GM18870 (cell line): ENCODE measurements around the gene PFKFB4.

Experiments used
- ATAC-seq: cut with Tn5 transposase; IDR thresholded peaks from one replicate; pipeline ENCODE4 v1.9.1; 2021; ENCODE audit warnings: moderate library complexity; ENCODE audit not compliant: unreplicated experiment

PFKFB4 gene

DNA sequence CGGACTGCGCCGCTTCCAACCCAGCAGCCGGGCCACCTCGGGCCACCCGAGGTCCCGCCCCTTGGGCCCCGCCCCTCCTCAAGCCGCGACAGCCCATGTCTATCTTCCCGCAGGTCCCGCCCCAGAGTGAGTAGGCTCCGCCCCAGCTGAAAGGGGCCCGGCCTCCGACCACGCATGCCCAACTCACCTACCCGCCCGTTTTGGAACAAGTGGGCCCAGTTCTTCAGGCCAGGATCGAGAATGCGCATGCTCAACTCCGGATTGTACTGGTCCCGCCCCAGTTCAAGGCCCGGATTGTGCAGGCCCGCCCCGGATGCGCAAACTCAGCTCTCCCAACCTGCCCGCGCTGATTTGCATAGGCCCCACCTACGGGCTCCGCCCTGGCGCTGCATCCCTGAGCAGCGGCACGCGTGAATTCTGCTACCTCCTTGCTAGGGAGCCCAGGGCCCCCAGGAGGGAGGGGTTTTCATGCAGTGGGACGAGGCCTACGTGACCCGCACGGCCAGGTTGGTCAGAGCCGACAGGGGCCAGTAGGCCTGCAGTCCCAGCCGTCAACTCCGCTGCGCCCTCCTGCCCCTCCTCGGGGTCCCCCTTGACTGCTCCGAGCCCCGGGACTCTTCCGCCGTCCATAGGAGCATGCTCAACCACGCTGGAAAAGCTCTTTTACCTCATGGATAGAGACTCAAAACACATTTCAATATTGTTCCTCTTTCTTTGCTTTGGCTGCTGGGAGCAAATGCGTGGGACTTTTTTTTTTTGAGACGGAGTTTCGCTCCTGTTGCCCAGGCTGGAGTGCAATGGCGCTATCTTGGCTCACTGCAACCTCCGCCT lies at the start of gene PFKFB4:
PFKFB4 (minus strand) TSS at position 8 of the 831 bp plus-strand sequence. CDS start 26 bp downstream, outside the sequence.
- ATAC-seq, result peak; percentile 82

DNA sequence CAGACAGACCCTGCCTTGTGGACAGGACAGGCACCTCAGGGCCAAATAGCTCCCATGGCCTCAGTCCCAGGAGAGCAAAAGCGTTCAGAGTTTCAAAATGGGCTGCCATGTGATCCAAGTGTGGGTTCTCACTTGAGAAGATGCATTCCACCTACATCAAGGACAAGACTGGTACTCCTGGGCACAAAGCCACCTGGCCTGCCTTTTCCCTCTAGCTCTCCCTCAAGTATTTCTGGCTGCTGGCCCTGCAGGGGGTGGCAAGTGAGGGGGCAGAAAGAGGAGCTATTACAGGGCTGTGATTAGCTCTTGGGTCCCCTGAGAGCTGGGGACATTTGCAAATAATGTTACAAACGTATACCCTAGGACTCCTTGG lies 45.0 kb upstream of the PFKFB4 start:
- no peak for ATAC-seq

DNA sequence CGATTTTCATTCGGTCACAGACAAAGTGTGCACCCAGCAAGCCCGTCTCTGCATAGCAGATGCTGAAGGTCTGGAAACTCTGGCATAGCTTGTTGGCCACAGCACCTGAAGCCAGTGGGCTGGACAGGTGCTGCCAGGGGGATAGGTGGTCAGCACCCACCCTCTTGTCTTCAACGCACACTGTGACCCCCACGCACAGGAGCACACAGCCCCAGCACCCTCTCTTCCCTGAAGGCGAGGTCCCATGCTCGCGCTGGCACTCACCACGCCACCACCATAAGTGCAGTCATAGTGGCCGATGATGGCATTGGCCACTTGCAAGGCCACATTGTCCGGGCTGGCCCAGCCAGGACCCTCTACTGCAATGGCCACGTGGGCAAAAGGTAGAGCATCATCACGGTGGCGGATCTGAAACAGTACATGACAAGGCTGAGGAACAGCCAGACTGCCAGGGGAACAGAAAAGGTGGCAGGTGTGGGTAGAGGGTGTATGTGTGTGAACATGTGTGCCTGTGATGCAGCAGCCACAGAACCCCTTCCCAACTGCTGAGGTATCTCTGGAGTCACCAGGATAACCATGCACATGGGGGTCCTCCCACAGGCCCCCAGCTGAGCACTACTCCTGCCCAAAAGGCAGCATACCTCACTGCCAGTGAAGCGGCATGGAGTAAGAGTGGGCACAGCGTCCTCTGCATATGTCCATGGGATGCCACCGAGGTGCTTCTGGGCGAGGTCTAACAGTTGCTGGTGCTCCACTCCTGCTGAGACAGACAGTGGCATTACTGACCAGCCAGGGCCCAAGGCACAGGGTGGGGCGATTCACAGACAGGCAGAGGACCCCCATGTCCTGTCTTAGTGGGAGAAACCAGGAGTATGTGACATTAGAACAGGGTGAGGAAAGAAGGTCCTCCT lies 44.4 kb upstream of the PFKFB4 start:
- ATAC-seq, result no peak

DNA sequence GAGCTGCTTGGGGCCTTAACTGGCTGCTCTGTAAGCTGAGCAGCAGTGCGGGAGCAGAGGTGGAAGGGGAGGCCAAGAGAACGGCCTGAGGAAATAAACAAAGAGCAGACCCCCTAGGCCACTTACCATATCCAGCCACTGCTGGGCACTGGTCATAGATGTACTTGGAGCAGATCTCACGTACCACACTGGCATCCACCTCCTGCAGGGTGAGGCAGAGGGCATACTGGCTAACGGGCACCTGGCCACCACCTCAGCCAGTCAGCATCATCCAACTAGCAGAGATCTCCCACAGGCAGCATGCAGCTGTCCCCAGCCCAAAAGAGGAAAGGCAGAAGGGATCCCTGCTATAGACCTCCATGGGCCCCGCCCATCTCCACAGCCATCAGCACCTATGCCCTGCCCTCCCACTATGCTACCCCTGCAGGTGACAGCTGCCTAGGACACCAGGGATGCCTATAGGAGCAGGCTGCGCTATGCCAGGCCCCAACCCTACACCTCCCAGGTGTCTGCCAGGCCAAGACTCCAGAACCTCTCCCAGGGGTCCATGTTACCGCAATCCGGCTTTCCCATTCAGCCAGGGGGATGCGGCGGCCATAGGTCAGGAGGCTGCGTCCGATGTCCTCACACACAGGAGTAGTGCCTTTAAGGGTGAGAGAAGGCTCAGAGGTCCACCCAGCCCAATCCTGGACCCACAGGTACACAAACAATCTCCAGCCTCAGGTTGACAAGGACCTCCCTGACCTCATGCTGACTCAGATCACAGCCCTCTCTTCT lies 43.1 kb upstream of the PFKFB4 start:
- no peak for ATAC-seq

- no peak for ATAC-seq
Measured at GRCh38 chr3:48599077-48599501, 42.5 kb upstream of the PFKFB4 start.

- ATAC-seq, result no peak
Measured at GRCh38 chr3:48598323-48599076, 41.9 kb upstream of the PFKFB4 start.

DNA sequence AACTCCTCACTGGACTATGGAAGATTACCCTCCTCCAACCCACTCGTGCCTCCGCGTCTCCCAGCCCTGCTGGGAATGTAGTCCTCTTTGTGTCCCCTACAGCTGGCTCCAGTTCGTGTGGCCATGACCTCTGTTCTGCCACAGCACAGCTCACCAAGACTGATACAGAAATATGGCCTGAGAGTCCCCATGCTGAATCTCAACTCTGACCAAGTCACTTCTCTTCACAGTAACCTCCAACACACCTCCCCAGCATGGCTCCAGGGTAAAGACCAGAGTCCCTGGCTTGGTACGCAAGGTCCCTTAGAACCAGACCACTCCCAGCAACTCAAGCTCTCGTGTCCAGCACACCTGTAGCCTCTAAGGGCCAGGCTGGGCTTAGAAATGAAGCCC lies 40.8 kb upstream of the PFKFB4 start:
- no peak for ATAC-seq

DNA sequence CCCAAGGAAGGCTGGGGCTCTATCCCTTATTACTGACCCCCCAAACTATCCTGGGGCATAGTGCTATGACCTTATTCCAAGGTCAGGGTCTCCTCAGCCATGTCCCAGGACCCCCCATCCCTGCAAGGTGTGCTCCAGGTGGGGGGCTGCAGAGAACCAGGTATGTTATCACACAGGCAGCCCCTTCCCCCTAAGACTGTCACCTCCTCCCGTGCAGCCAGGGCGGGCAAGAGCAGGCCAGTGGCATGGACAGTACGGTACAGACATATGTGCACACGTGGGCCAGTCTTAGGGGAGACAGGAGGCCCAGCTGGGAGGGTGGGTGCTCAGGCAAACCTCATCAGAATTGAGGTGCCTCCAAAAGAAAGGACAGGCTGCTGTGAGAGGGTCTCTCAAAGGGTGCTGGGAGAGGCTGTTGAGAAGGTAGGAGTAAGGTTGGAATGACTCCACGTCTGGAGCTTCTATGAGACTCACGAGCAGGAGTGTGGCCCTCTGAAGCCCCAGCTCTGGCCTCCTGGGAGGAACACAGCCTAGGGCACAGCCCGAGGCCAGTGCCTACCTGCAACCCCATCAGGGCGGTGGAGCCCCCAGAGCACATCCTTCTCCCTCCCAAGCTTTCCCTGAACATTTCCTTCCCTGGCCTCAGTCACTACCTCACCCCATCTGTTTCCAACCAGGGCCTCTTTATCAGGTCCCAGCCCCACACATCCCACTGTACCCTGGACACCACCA lies 40.2 kb upstream of the PFKFB4 start:
- no peak for ATAC-seq

DNA sequence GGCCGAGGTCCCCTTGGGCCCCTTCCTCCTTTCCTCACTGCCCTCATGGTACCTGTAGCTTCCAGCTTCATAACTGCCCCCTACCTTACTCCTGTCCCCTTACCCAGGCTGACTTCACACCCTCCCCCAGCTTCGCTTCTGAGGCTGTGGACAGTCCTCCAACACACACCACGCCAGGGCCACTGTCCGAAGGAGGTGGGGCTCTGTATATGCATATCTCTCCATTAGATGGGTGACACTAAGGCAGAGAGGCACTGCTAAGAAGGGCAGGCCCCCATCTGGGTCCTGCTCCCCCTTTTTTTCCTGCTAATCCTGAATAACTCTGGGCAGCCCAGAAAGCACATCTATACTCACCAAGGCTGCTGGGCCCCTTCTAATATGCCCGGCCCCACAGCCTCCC lies 39.6 kb upstream of the PFKFB4 start:
- ATAC-seq, result no peak

GRCh38 chr3:48595526-48596121 lies 39.0 kb upstream of the PFKFB4 start:
- ATAC-seq, result no peak

- no peak for ATAC-seq
Measured at GRCh38 chr3:48595075-48595525, 38.5 kb upstream of the PFKFB4 start, which contains the start of gene COL7A1. Gene COL7A1, minus strand, starts transcription at chr3:48595329. Its CDS starts 170 bp downstream, at chr3:48595159.

- ATAC-seq, result no peak
Measured at GRCh38 chr3:48594417-48595049, 37.9 kb upstream of the PFKFB4 start.

DNA sequence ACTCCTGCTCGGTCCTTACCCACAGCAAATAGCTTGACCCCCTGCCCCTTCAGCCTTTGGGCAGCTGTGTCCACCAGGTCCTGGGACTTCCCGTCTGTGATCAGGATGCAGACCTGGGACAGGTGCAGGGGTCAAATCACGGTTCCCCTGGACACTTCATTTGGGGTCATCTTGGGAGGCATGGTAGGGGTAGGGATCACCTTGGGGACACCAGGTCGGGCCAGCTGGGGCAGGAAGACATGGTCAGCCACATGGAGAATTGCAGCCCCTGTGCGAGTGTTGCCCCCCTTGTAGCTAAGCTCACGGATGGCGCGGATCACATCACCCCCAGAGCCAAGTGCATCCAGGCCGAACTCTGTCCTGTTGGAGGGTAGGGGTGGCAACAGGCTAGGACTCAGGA lies 36.7 kb upstream of the PFKFB4 start:
- ATAC-seq, result no peak

GRCh38 chr3:48592519-48593087 lies 36.0 kb upstream of the PFKFB4 start:
- ATAC-seq, result no peak

DNA sequence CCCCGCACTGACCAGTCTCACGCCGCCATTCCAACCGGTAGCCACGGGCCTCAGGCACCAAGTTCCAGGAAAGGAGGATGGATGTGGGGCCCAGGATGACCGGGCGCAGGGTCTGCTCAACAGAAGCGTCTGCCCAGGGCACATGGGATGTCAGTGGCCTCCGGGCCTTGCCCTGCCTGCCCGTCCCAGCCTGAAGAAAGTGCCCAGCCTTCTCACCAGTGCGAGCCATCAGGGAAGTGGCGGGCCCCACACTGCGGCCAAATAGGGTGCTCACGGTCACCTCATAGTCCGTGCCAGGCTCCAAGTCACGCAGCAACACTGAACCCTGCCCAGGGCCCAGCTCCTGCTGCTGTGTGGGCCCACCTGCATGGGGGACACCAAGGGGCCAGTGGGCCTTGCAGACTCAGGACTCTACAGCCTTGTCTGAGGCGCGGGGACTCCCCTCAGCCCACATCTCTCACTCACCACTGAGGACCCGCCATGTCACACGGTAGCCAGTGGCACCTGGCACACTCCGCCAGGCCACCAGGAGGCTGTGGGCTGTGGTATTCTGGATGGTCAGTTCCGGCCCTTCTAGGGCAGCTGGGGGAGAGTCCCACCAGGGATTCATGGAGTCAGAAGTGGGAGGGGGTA lies 35.4 kb upstream of the PFKFB4 start:
- no peak for ATAC-seq

- ATAC-seq, result no peak
Measured at GRCh38 chr3:48591436-48591835, 34.8 kb upstream of the PFKFB4 start.

DNA sequence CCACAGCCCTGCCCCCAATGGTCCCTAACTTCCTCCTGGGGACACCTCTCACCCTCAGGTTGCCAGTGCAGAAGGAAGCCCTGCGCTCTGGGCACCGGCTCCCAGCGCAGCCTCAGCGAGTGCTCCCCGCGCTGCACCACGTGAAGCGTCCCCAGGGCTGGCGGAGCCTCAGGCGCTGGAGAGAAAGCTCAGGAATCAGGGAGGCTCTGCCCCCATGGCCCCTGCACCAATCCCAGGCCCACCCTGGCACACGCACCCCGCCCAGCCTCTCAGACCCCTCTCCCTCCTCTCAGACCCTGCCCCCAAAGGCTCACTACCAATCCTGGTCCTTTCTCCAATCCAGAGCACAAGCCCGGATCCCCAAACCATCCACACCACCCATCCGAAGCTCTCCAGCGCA lies 31.6 kb upstream of the PFKFB4 start:
- no peak for ATAC-seq

GRCh38 chr3:48587686-48588085 lies 31.1 kb upstream of the PFKFB4 start:
- no peak for ATAC-seq
